ENCODE results near the gene ERICH6B.
A peak's percentile ranks its signal among the peaks of the same experiment; 100 is the strongest.
"Not testable (repeated sequence)": the region's sequence is repeated elsewhere in the genome, so short reads cannot be mapped to it uniquely, and the experiment has no call there.

Gene ERICH6B
- long read RNA-seq: 0 reads

- peaks cover 31% of the 10 kb centered on the region for H3K27me3 ChIP-seq (ENCODE audit: insufficient read depth, poor library complexity, severe bottlenecking)
- DNase-seq (ENCODE audit: low read depth in 1 of 2, low spot score in 1 of 2): peak; percentile 10 to 30
Observed at GRCh38 chr13:45615501-45616101, at the start of gene ERICH6B. Gene ERICH6B (minus strand): TSS chr13:45615739. CDS start chr13:45597005, 18,734 bp downstream.

GRCh38 chr13:45662903-45663302, 47.4 kb upstream of the ERICH6B start:
- not testable (repeated sequence) for H3K27me3 ChIP-seq (ENCODE audit: insufficient read depth, poor library complexity, severe bottlenecking); H3K4me3 ChIP-seq (replicated peaks; ENCODE audit: insufficient read depth, low read length); DNase-seq (ENCODE audit: low read depth in 1 of 2, low spot score in 1 of 2); H3K27ac ChIP-seq (replicated peaks)

More at GRCh38 chr13:45615501-45616101, at the start of gene ERICH6B:
- Histone ChIP-seq H3K4me3 (replicated peaks; ENCODE audit: insufficient read depth, low read length) (no peak within 1 kb of the TSS), H3K27ac (replicated peaks) (no peak within 1 kb of the TSS)
- TF ChIP-seq REST (IDR thresholded peaks at IDR 0.05; ENCODE audit: insufficient replicate concordance, low read depth): no peak
- no peak for TF ChIP-seq CTCF (IDR thresholded peaks at IDR 0.05; ENCODE audit: insufficient read depth, low read length)
- TF ChIP-seq POLR2AphosphoS5 (IDR thresholded peaks at IDR 0.05; ENCODE audit: low read depth): no peak
- TF ChIP-seq GABPA (IDR thresholded peaks at IDR 0.05; ENCODE audit: low read depth): no peak
- no peak for TF ChIP-seq SPI1 (IDR thresholded peaks at IDR 0.05; ENCODE audit: borderline replicate concordance, low read depth)

- Histone ChIP-seq H3K27ac (replicated peaks) (no peak overlapping the region), H3K27me3 (ENCODE audit: insufficient read depth, poor library complexity, severe bottlenecking) (no peaks in the 10 kb centered on the region), H3K4me3 (replicated peaks; ENCODE audit: insufficient read depth, low read length) (no peak overlapping the region)
- no peak for DNase-seq (ENCODE audit: low read depth in 1 of 2, low spot score in 1 of 2)
- TF ChIP-seq REST (IDR thresholded peaks at IDR 0.05; ENCODE audit: insufficient replicate concordance, low read depth) (no peak), POLR2AphosphoS5 (IDR thresholded peaks at IDR 0.05; ENCODE audit: low read depth) (no peak), CTCF (IDR thresholded peaks at IDR 0.05; ENCODE audit: insufficient read depth, low read length) (no peak), SPI1 (IDR thresholded peaks at IDR 0.05; ENCODE audit: borderline replicate concordance, low read depth) (no peak), GABPA (IDR thresholded peaks at IDR 0.05; ENCODE audit: low read depth) (no peak)
Observed at GRCh38 chr13:45662162-45662561, 46.6 kb upstream of the ERICH6B start.

GRCh38 chr13:45660458-45660857, 44.9 kb upstream of the ERICH6B start:
- H3K27ac ChIP-seq (replicated peaks); H3K27me3 ChIP-seq (ENCODE audit: insufficient read depth, poor library complexity, severe bottlenecking); H3K4me3 ChIP-seq (replicated peaks; ENCODE audit: insufficient read depth, low read length): not testable (repeated sequence)
- peak in 1 of 2 experiments; percentile 16 for DNase-seq (ENCODE audit: low read depth in 1 of 2, low spot score in 1 of 2)
- peak; percentile 78 for TF ChIP-seq SPI1 (IDR thresholded peaks at IDR 0.05; ENCODE audit: borderline replicate concordance, low read depth)

GRCh38 chr13:45659536-45659935, 44.0 kb upstream of the ERICH6B start:
- no peak for TF ChIP-seq CTCF (IDR thresholded peaks at IDR 0.05; ENCODE audit: insufficient read depth, low read length)
- TF ChIP-seq REST (IDR thresholded peaks at IDR 0.05; ENCODE audit: insufficient replicate concordance, low read depth): no peak
- TF ChIP-seq SPI1 (IDR thresholded peaks at IDR 0.05; ENCODE audit: borderline replicate concordance, low read depth): no peak
- no peak for TF ChIP-seq GABPA (IDR thresholded peaks at IDR 0.05; ENCODE audit: low read depth)
- TF ChIP-seq POLR2AphosphoS5 (IDR thresholded peaks at IDR 0.05; ENCODE audit: low read depth): no peak
- H3K27ac ChIP-seq (replicated peaks): no peak overlapping the region

More at GRCh38 chr13:45659536-45659935, 44.0 kb upstream of the ERICH6B start:
- H3K27me3 ChIP-seq (ENCODE audit: insufficient read depth, poor library complexity, severe bottlenecking): no peaks in the 10 kb centered on the region
- no peak overlapping the region for H3K4me3 ChIP-seq (replicated peaks; ENCODE audit: insufficient read depth, low read length)
- no peak for DNase-seq (ENCODE audit: low read depth in 1 of 2, low spot score in 1 of 2)
